Neural progenitor cell (in vitro differentiated cells): ENCODE measurements around the gene SPDYE6. TPM values are rescaled to one million over a fixed set of nuclear protein-coding genes. Genes with fewer than 3 reads are reported as not detected.
"Not testable (repeated sequence)": the region's sequence is repeated elsewhere in the genome, so short reads cannot be mapped to it uniquely, and the experiment has no call there.

Source experiments
- DNase-seq: peaks from one replicate; pipeline ENCODE4 v3.0.0-alpha.2; 2016; ENCODE audit warnings: low spot score
- H2AFZ ChIP-seq: fragments of 200-600 bp; sonication (generic); replicated peaks from 2 replicates; pipeline ENCODE4 v1.6.1; 2016; ENCODE audit warnings: antibody characterized with exemption
- H3F3A ChIP-seq: fragments of 200-600 bp; sonication (generic); 2 replicates; pipeline ENCODE4 v1.6.1; 2016; ENCODE audit warnings: antibody characterized with exemption, low read depth
- H3K27ac ChIP-seq: fragments of 200-600 bp; sonication (generic); 2 replicates; pipeline ENCODE4 v1.5.1; 2016; ENCODE audit warnings: mild to moderate bottlenecking
- H3K27me3 ChIP-seq: fragments of 200-600 bp; sonication (generic); 2 replicates; pipeline ENCODE4 v1.6.1; 2016; ENCODE audit warnings: mild to moderate bottlenecking, moderate library complexity
- H3K36me3 ChIP-seq: fragments of 200-600 bp; sonication (generic); 2 replicates; pipeline ENCODE4 v1.5.1; 2016
- H3K4me1 ChIP-seq: fragments of 200-600 bp; sonication (generic); 2 replicates; pipeline ENCODE4 v1.6.1; 2016; ENCODE audit warnings: mixed run types
- H3K4me2 ChIP-seq: fragments of 200-600 bp; sonication (generic); 2 replicates; pipeline ENCODE4 v1.6.1; 2016
- H3K4me3 ChIP-seq: fragments of 200-600 bp; sonication (generic); 2 replicates; pipeline ENCODE4 v1.5.1; 2016
- H3K79me2 ChIP-seq: fragments of 200-600 bp; sonication (generic); 2 replicates; pipeline ENCODE4 v1.6.1; 2016; ENCODE audit warnings: low read depth
- H3K9ac ChIP-seq: fragments of 200-600 bp; sonication (generic); 2 replicates; pipeline ENCODE4 v1.6.1; 2016
- H3K9me3 ChIP-seq: fragments of 200-600 bp; sonication (generic); 2 replicates; pipeline ENCODE4 v1.5.1; 2016; ENCODE audit warnings: low read depth
- H4K20me1 ChIP-seq: fragments of 200-600 bp; sonication (generic); 2 replicates; pipeline ENCODE4 v1.6.1; 2016; ENCODE audit warnings: low read depth
- H3K27ac Mint-ChIP-seq: 3 replicates; pipeline ENCODE4 v1.8.0; 2021; ENCODE audit warnings: mixed read lengths
- H3K27me3 Mint-ChIP-seq: 2 replicates; pipeline ENCODE4 v1.8.0; 2022; ENCODE audit warnings: low read depth, mild to moderate bottlenecking, inconsistent platforms, moderate library complexity, mixed read lengths; ENCODE audit not compliant: insufficient read depth
- H3K36me3 Mint-ChIP-seq: 3 replicates; pipeline ENCODE4 v1.8.0; 2021; ENCODE audit warnings: mixed read lengths
- H3K4me1 Mint-ChIP-seq: 3 replicates; pipeline ENCODE4 v1.8.0; 2021; ENCODE audit warnings: mixed read lengths
- H3K4me3 Mint-ChIP-seq: 3 replicates; pipeline ENCODE4 v1.8.0; 2021; ENCODE audit warnings: mild to moderate bottlenecking, moderate library complexity, mixed read lengths
- H3K9me3 Mint-ChIP-seq: 3 replicates; pipeline ENCODE4 v1.8.0; 2020; ENCODE audit warnings: mixed read lengths
- CTCF ChIP-seq: fragments of 200-600 bp; sonication (generic); IDR thresholded peaks from 2 replicates; pipeline ENCODE4 v1.5.1; 2017; ENCODE audit warnings: antibody characterized with exemption, mild to moderate bottlenecking
- EZH2 ChIP-seq: fragments of 200-600 bp; sonication (generic); IDR thresholded peaks from 2 replicates; pipeline ENCODE4 v1.6.1; 2017; ENCODE audit warnings: antibody characterized with exemption, mild to moderate bottlenecking, moderate library complexity
- EZH2phosphoT487 ChIP-seq: fragments of 200-600 bp; sonication (generic); IDR thresholded peaks from 2 replicates; pipeline ENCODE4 v1.6.1; 2017; ENCODE audit warnings: antibody characterized with exemption
- total RNA-seq: library from RNA; depleted of rRNA; stranded (reverse); fragments of >200 nt; gene quantifications from 2 replicates; pipeline ENCODE4 v1.2.3, GENCODE V29; 2015; ENCODE audit warnings: low replicate concordance

SPDYE6 gene
- total RNA-seq: not detected in 2 replicates

- H3K4me1 Mint-ChIP-seq, H3K27me3 Mint-ChIP-seq, H3K27ac Mint-ChIP-seq, H3K4me3 Mint-ChIP-seq, H3K4me3 ChIP-seq, H3F3A ChIP-seq, H3K36me3 Mint-ChIP-seq, H3K9me3 Mint-ChIP-seq, H3K79me2 ChIP-seq, H3K27me3 ChIP-seq, DNase-seq, H2AFZ ChIP-seq, H3K9ac ChIP-seq, H4K20me1 ChIP-seq, H3K4me1 ChIP-seq, H3K9me3 ChIP-seq, H3K4me2 ChIP-seq, H3K36me3 ChIP-seq, H3K27ac ChIP-seq: not testable (repeated sequence)
These were observed at the start of gene SPDYE6 for GRCh38 chr7:102356344-102356743. Gene SPDYE6 (minus strand): TSS chr7:102356444. CDS start chr7:102356023, 421 bp downstream.

- Histone ChIP-seq H3K36me3 (peaks cover 16% of the 10 kb centered on the region), H4K20me1 (peaks cover 17% of the 10 kb centered on the region), H3F3A (peaks cover 18% of the 10 kb centered on the region)
- not testable (repeated sequence) for H3K27ac Mint-ChIP-seq, H3K9me3 ChIP-seq, H3K9ac ChIP-seq, H3K27me3 Mint-ChIP-seq, H3K4me3 Mint-ChIP-seq, H3K4me3 ChIP-seq, H3K27me3 ChIP-seq, H3K27ac ChIP-seq, H2AFZ ChIP-seq, H3K9me3 Mint-ChIP-seq, H3K4me2 ChIP-seq, DNase-seq, H3K4me1 Mint-ChIP-seq, H3K4me1 ChIP-seq, H3K79me2 ChIP-seq
- H3K36me3 Mint-ChIP-seq: peaks cover 56% of the 10 kb centered on the region
These were observed 48.6 kb upstream of the SPDYE6 start for GRCh38 chr7:102404862-102405188.

GRCh38 chr7:102404005-102404861 is 48.0 kb upstream of the SPDYE6 start:
- no peak overlapping the region for H3K27ac Mint-ChIP-seq
- TF ChIP-seq EZH2phosphoT487 (no peak), CTCF (peak; percentile 65), EZH2 (no peak)
- DNase-seq: peak; percentile 73
- Histone ChIP-seq H3K4me1 (no peaks in the 10 kb centered on the region), H3K4me2 (no peak overlapping the region), H4K20me1 (peaks cover 17% of the 10 kb centered on the region), H2AFZ (no peak overlapping the region), H3K36me3 (peaks cover 13% of the 10 kb centered on the region), H3K27me3 (no peaks in the 10 kb centered on the region), H3K9me3 (no peaks in the 10 kb centered on the region), H3K4me3 (no peak overlapping the region), H3K27ac (no peak overlapping the region), H3K79me2 (no peaks in the 10 kb centered on the region), H3F3A (peaks cover 18% of the 10 kb centered on the region), H3K9ac (no peak overlapping the region)
- H3K36me3 Mint-ChIP-seq: peaks cover 53% of the 10 kb centered on the region
- H3K27me3 Mint-ChIP-seq: peaks cover 3% of the 10 kb centered on the region
- H3K9me3 Mint-ChIP-seq: peaks cover 4% of the 10 kb centered on the region
- H3K4me3 Mint-ChIP-seq: no peak overlapping the region
- no peaks in the 10 kb centered on the region for H3K4me1 Mint-ChIP-seq

- no peak for DNase-seq
- H3K4me3 ChIP-seq: no peak overlapping the region
- no peaks in the 10 kb centered on the region for H3K27me3 ChIP-seq
- Mint-ChIP-seq H3K36me3 (peaks cover 50% of the 10 kb centered on the region), H3K4me3 (no peak overlapping the region), H3K4me1 (no peaks in the 10 kb centered on the region), H3K27ac (no peak overlapping the region), H3K9me3 (peaks cover 2% of the 10 kb centered on the region), H3K27me3 (peaks cover 3% of the 10 kb centered on the region)
- H3K36me3 ChIP-seq: peaks cover 9% of the 10 kb centered on the region
- no peaks in the 10 kb centered on the region for H3K9me3 ChIP-seq
- peaks cover 17% of the 10 kb centered on the region for H4K20me1 ChIP-seq
- H3K79me2 ChIP-seq: no peaks in the 10 kb centered on the region
- H3K27ac ChIP-seq: no peak overlapping the region
- no peak for TF ChIP-seq EZH2phosphoT487
- TF ChIP-seq CTCF: no peak
- TF ChIP-seq EZH2: no peak
- no peak overlapping the region for H3K9ac ChIP-seq
- H2AFZ ChIP-seq: no peak overlapping the region
- H3K4me2 ChIP-seq: no peak overlapping the region
- H3F3A ChIP-seq: peaks cover 22% of the 10 kb centered on the region
- no peaks in the 10 kb centered on the region for H3K4me1 ChIP-seq
These were observed 47.3 kb upstream of the SPDYE6 start for GRCh38 chr7:102403563-102403962.
